ENCODE results near the gene GTF2H2C_2.
"Not testable (repeated sequence)": the region's sequence is repeated elsewhere in the genome, so short reads cannot be mapped to it uniquely, and the experiment has no call there.

Gene GTF2H2C_2

DNA sequence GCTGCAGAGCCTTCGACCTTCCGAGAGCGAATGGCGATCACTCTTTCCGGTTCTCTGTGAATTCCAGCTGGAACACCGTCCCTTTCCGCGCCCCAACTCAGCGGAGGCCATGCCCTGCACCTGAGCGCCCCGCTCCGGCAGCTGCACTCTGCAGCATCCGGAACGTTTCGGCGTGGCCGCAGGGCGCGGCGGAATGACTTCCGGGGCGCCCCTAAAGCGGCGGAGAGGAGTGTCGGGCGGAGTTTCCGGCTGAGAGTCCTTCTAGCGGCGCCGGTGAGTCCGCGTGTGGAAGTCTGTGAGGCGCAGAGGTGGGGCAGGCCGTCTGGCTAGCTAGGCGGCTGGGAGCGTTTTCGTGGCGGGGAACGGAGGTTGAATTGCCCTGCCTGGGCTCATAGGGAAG is at the start of gene GTF2H2C_2:
TSS of gene GTF2H2C_2 (plus strand) at position 252 of the 400 bp plus-strand sequence.
- not testable (repeated sequence) for DNase-seq

DNA sequence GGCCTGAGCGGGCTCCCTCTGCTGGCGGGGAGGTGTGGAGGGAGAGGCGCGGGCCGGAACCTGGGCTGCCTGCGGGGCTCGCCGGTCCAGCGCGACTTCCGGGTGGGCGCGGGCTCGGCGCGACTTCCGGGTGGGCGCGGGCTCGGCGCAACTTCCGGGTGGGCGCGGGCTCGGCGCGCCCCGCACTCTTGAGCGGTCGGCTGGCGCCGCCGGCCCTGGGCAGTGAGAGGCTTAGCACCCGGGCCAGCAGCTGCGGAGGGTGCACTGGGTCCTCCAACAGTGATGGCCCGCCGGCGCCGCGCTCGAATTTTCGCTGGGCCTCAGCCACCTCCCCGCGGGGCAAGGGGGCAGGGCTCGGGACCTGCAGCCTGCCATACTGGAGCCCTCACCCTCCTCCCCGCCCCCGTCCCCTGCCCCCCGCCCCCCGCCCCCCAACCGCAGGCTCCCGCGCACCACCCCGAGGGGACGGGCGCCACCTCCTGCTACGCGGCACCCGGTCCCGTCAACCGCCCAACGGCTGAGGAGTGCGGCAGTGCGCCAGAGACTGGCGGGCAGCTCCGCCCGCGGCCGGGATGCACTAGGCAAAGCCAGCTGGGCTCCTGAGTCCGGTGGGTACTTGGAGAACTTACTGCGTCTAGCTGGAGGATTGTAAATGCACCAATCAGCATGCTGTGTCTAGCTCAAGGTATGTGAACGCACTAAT is 14.0 kb upstream of the GTF2H2C_2 start:
- DNase-seq: peak; percentile 7

DNA sequence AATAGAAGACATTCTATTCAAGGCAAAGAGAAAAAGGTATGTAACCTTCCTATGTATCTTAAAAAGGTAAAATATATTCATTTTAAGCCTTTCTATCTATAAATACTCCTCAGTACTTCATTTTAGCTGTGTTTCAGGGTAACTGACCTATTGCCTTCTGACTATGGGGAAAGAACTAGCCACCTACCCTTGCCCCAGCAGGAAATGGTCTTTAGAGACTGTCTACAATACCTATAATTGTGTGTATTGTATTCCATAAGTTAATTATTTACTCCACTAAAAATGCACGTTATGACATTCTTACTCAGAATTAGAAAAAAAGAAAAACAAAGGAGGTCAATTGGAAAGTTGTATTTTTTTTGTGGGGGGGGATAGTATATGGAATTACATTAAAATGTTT is 6.2 kb downstream of the GTF2H2C_2 start:
- DNase-seq: not testable (repeated sequence)

DNA sequence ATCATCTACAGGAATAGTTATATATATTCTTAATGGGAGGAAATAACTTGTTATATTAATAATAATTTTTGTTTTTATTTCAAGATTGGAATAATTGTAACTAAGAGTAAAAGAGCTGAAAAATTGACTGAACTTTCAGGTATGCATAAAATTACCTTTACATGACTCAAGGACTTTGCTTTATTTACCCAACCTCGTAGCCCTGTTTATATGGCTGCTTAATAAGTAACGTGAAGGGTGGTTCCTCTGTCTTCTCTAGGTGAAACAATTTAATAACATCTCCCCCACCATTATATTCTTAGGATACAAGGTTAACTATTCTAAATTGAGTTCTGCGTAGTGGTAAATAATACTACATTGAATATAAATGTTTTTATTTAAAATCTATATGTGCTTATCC is 8.0 kb downstream of the GTF2H2C_2 start:
- DNase-seq: not testable (repeated sequence)

DNA sequence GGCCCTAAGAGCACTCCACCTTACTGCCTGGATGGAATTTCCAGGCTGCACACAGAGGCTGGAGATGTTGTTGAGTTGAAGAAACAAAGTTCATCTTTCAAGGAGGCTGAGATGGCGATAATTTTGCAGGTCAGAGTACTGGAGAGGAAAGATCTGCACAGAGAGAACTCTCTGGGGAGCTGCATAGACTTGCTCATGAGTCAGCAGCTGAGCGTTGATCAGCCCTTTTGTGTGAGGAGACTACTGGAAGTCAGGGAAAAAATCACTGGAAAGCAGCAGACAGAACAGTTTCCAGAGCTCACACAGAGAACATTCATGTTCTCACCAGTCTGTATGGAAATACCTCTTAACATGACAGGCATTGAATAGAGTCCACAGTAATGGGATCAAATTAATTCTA is 23.4 kb downstream of the GTF2H2C_2 start:
- not testable (repeated sequence) for DNase-seq

DNA sequence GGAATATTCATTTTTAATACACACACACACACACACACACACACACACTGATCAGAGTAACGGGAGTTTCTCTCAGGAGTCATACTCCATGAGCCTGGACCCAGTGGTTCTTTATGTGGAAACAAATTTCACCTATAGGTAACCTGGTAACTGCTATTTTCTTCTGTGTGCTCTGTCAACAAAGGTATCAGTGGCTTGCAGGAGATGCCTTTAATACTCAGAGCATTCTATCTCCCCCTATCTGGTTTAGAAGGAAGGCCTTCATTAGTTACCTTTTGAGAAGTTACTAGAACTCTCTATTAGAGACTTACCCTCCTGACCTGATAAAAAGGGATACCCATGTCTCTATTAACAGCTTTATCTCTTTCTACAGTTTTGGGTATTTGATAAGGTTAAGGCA is 34.4 kb downstream of the GTF2H2C_2 start:
- not testable (repeated sequence) for DNase-seq

DNA sequence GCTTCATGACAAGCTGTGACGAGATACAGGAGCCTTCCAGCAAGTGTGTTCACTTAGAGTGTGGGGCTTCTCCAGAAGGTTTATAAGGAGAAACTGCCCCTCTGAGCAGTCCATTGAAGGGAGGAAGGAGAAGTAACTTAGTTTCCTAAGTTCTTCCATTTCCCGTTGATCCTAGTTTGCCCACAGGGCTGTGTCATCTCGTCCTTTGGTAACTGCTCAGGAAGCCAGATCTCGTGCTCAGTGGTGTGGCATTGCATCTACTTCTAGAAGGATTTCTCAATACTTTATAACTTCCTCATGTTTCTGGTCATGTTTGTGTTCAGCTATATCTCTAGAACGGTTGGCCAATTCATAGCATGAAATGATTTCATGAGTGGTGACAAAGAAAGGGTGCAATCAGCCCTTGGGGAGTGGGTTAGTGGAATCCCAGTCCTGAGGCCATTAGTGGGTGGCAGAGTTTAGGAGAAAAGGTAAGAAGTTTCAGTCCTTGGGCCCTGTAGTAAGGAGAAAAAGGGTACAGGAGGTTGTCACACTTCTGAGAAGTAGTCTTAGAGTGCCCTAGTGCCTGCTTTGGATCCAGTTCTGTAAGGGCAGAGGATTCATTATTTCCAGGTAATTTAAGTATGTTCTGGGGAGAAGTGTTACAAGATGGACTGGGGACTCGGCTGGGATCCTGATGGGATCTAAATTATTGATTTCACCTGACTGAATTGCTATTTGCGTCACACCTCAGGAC is 36.2 kb downstream of the GTF2H2C_2 start:
- not testable (repeated sequence) for DNase-seq

DNA sequence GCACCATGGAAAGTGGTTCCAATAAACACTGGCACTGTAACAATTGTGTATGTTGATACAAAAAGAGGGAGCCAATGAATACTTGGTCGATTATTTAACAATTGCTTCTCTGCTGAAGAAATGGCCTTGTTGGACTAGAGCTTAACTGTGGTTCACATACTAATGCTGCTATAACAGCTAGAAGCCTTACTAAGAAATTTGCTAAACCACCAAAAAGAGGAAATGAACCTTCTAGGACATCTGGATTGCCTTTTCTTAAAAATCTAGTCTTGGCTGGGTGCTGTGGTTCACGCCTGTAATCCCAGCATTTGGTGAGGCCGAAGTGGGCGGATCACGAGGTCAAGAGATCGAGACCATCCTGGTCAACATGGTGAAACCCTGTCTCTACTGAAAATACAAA is 41.9 kb downstream of the GTF2H2C_2 start:
- DNase-seq: not testable (repeated sequence)

DNA sequence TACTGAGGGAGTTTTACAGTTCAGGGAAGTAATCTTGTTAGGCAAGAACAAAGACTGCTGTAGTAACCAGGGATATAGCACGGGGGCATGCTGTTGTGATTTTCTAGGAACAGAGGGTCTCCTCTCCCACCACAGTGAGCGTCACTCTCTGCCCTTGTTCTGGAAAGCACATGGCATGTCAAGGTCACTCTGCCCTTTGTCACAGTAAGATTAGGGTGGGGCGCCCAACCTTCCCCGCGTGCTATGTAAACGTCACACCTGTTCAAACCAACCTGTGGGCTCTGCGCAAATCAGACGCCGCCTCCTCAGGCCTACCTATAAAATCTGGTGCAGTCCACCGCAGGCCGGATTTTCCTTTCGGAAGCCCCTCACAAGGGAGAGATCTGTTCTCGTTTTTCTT is 44.0 kb downstream of the GTF2H2C_2 start:
- DNase-seq: not testable (repeated sequence)

DNA sequence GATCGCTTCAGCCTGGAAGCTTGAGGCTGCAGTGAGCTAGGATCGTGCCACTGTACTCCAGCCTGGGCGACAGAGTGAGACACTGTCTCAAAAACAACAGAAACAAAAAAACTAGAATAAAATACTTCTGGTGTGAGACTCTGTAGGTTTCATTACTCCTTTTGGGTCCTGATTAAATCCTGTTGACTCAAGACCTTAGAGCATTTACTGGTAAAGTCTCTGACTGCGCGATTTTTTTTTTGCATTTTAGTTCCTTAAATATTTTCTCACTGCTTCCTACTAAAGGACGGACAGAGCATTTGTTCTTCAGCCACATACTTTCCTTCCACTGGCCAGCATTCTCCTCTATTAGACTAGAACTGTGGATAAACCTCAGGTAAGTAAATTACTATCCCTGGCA is 46.8 kb downstream of the GTF2H2C_2 start:
- DNase-seq: not testable (repeated sequence)

DNA sequence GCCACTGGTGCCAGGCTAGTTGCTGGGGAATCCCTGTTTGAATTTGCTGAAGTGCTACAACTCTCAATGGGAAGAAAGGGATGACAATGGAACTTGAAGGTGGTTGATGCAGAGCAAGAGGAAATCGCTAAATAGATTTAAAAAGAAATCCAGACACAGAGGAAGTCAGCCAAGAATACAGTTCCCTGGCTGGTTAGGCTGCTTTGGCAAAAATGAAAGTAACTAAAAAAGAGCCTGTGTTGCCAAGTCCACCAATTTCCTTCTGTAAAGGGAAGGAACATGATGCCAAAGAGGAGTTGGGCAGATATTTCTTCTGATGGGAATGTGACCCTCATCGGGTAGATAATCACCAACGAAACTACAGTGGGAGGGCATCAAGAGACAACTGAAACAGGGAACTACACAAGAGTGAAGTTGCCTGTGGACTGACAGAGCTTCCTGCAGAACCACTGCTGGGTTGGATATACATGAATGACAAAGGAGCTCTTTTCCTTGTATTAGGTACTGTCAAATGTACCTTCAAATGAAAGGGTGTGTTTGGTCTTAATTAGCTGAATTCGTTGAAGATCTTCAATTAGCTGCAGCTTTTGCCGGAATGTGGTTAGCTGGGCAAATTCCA is 49.0 kb downstream of the GTF2H2C_2 start:
- not testable (repeated sequence) for DNase-seq

DNA sequence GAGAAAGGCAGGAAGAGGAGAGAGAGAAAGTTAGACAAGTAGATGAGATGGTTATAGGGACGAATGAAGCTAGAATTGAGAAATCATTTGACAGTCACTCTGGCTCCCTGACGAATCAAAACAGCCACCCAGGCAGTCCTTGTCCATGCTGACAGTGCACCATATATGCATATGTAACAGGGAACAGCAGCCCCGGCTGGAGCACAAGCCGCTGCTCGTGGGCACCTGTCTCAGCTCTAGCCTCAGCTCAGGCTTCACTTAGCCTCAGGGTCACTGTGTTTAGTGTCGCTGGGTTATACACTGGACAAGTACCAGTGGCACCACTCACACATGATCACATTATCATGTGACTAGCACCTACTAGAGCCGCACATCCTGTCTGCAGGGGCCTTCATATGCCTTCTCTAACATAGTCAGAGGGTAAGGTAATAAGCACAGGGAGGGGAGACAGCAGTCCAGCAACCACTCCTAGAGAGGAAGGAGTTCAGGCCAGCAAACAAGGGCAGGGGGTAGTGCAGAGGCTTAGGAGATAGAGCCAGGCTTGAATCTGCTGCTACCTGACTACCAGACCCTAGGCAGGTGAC is 54.9 kb downstream of the GTF2H2C_2 start:
- DNase-seq: not testable (repeated sequence)

Measured in fibroblast of upper back skin (primary cell).